ENCODE measurements around the gene UBE2U. TPM values are rescaled to one million over a fixed set of nuclear protein-coding genes. Genes with fewer than 3 reads are reported as not detected.

Gene UBE2U
- total and polyA plus RNA-seq, 7 donors: not detected

DNA sequence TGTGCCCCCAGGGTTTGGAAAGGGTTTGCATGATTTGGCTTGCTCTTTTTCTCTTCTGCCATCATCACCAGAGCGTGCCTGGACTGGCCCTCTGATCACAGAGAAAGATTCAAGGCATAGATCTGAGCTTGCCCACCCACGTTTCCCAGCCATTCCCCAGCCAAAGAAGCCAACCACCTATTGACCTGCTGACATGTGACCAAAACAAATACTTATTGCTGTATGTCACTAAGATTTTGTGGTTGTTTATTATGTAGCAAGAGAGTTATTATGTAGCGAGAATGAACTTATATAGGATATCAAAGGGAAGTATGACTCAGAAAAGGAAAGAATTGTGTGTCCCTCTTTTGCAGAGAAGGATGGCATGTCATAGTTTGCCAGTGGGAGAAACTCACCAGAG is 59.9 kb downstream of the UBE2U start:
- intact Hi-C loops (cut with DNase I): loop anchor here (10.0 kb wide), 1 partner anchor 211 kb away; the partner anchor contains the start of gene CACHD1
- Histone ChIP-seq H3K27ac (no peak overlapping the region), H3K9me3 (no peaks in the 10 kb centered on the region), H3K36me3 (no peaks in the 10 kb centered on the region), H3K4me3 (no peak overlapping the region), H3K4me1 (peaks cover 0 to 12% (median 0%) of the 10 kb centered on the region in 4 donors), H3K27me3 (no peaks in the 10 kb centered on the region)
- no peak for DNase-seq
- WGBS, 2 donors: 85 to 86% methylated on average over 3 of the region's 3 CpGs
- no peak for TF ChIP-seq POLR2AphosphoS5 (IDR thresholded peaks at IDR 0.05)
- TF ChIP-seq POLR2A (IDR thresholded peaks at IDR 0.05): no peak
- TF ChIP-seq EP300 (IDR thresholded peaks at IDR 0.05): no peak
- TF ChIP-seq, protein P1, sequence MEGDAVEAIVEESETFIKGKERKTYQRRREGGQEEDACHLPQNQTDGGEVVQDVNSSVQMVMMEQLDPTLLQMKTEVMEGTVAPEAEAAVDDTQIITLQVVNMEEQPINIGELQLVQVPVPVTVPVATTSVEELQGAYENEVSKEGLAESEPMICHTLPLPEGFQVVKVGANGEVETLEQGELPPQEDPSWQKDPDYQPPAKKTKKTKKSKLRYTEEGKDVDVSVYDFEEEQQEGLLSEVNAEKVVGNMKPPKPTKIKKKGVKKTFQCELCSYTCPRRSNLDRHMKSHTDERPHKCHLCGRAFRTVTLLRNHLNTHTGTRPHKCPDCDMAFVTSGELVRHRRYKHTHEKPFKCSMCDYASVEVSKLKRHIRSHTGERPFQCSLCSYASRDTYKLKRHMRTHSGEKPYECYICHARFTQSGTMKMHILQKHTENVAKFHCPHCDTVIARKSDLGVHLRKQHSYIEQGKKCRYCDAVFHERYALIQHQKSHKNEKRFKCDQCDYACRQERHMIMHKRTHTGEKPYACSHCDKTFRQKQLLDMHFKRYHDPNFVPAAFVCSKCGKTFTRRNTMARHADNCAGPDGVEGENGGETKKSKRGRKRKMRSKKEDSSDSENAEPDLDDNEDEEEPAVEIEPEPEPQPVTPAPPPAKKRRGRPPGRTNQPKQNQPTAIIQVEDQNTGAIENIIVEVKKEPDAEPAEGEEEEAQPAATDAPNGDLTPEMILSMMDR (IDR thresholded peaks at IDR 0.05): no peak

DNA sequence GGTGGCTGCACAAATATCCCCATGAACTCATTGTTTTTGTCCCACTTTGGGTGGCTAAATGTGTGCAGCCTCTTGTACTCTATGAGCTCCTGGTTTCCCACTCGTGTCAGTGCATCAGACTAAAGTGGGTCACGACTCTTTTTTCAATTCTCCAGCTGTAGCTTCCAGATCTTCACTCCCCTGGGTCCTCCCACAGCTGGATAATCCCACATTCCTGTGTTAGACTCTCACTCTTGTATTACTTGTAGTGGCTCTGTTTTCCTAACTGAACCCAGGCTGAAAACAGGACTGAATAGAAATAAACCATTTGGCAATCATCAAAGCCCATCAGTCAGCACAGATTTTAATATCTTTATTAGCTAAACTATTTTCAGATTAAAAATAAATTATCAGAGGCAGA is 60.4 kb downstream of the UBE2U start:
- WGBS, 2 donors: 68 to 80% methylated on average over 2 of the region's 2 CpGs
- intact Hi-C loops (cut with DNase I): loop anchor here (10.0 kb wide), 1 partner anchor 211 kb away; the partner anchor contains the start of gene CACHD1
- no peak overlapping the region for H3K4me3 ChIP-seq
- H3K36me3 ChIP-seq: no peaks in the 10 kb centered on the region
- no peak overlapping the region for H3K27ac ChIP-seq
- peaks cover 0 to 14% (median 2%) of the 10 kb centered on the region in 4 donors for H3K4me1 ChIP-seq
- H3K27me3 ChIP-seq: no peaks in the 10 kb centered on the region
- TF ChIP-seq, protein P1 (IDR thresholded peaks at IDR 0.05): no peak
- TF ChIP-seq EP300 (IDR thresholded peaks at IDR 0.05) (no peak), POLR2AphosphoS5 (IDR thresholded peaks at IDR 0.05) (no peak), POLR2A (IDR thresholded peaks at IDR 0.05) (no peak)
- no peaks in the 10 kb centered on the region for H3K9me3 ChIP-seq
- no peak for DNase-seq

DNA sequence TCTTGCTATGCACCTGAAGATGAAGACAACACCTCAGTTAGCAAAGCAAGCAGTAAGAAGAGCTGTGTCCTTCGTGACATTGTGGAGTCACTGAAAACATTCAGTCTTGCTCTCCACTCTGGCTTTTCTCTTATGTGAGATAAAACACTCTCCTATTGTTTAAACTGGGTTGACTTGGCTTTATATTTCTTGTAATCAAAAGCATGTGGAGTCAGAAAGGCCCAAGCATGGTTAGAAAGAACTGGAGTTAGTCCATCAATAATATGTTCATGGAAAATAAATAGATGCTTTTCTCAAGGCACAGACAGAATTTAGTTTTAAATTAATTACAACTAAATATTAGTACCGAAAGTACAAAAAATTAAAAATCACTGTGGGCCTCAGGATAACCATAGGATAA is 61.7 kb downstream of the UBE2U start:
- Histone ChIP-seq H3K36me3 (no peaks in the 10 kb centered on the region), H3K4me1 (peaks cover 0 to 19% (median 6%) of the 10 kb centered on the region in 4 donors), H3K4me3 (no peak overlapping the region), H3K27ac (no peak overlapping the region), H3K27me3 (no peaks in the 10 kb centered on the region), H3K9me3 (no peaks in the 10 kb centered on the region)
- intact Hi-C loops (cut with DNase I): loop anchor here (5.0 to 10.0 kb wide), 2 partner anchors 210 to 412 kb away; partner anchors contain the start of gene CACHD1
- 80 to 90% methylated on average over 2 of the region's 2 CpGs for WGBS, 2 donors
- no peak for TF ChIP-seq POLR2A (IDR thresholded peaks at IDR 0.05)
- TF ChIP-seq POLR2AphosphoS5 (IDR thresholded peaks at IDR 0.05): no peak
- no peak for TF ChIP-seq EP300 (IDR thresholded peaks at IDR 0.05)
- TF ChIP-seq, protein P1 (IDR thresholded peaks at IDR 0.05): no peak
- DNase-seq: no peak

DNA sequence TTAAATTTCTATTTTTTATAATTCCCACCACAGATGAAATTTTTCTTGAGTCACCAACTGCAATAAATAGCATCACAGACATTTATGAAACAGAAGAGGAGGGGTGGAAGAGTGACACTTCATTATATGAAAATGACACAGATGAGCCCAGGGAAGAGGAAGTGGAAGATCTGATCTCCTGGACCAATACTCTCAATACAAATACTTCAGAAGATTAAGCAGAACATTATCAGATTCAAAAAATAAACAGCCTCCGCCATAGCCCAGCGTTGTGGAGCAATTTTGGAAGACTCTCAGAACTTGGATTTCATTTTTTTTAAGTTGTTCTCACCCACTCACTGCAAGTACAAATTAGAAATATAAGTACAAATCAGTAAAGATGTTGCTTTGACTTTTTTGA is 63.6 kb downstream of the UBE2U start:
- H3K27me3 ChIP-seq: no peaks in the 10 kb centered on the region
- no peaks in the 10 kb centered on the region for H3K36me3 ChIP-seq
- intact Hi-C loops (cut with DNase I): loop anchor here (5.0 to 10.0 kb wide), 2 partner anchors 208 to 410 kb away; partner anchors contain the start of gene CACHD1
- no peak overlapping the region for H3K4me3 ChIP-seq
- no peaks in the 10 kb centered on the region for H3K9me3 ChIP-seq
- H3K27ac ChIP-seq: no peak overlapping the region
- H3K4me1 ChIP-seq: peaks cover 0 to 19% (median 6%) of the 10 kb centered on the region in 4 donors
- no peak for DNase-seq
- no peak for TF ChIP-seq POLR2A (IDR thresholded peaks at IDR 0.05)
- TF ChIP-seq EP300 (IDR thresholded peaks at IDR 0.05): no peak
- TF ChIP-seq POLR2AphosphoS5 (IDR thresholded peaks at IDR 0.05): no peak
- TF ChIP-seq, protein P1 (IDR thresholded peaks at IDR 0.05): no peak
- 69 to 73% methylated on average over 2 of the region's 2 CpGs for WGBS, 2 donors

All from sigmoid colon (tissue), 7 donors.